ENCODE results near the gene EWSR1.

Gene EWSR1

GRCh38 chr22:29320546-29320945 is 52.5 kb downstream of the EWSR1 start:
- DNase-seq (ENCODE audit: low read depth), result no peak

DNA sequence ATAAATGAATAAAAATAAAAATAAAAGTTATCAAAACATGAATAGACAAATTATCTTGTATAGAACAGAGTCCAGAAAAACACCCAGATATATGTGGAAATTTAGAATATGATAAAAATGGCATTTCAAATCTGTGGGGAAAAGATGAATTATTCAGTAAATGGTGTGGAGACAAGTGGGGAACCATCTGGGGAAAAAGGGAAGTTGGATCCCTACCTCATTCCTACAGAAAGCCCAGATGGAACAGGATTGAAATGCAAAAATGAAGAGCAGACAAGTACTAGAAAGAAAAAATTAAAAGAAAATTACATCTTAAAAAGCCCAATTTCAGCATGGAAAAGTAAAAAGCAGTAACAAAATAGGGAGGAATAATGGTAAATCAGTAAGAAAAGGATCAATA is 55.6 kb downstream of the EWSR1 start:
- DNase-seq (ENCODE audit: low read depth), result no peak

DNA sequence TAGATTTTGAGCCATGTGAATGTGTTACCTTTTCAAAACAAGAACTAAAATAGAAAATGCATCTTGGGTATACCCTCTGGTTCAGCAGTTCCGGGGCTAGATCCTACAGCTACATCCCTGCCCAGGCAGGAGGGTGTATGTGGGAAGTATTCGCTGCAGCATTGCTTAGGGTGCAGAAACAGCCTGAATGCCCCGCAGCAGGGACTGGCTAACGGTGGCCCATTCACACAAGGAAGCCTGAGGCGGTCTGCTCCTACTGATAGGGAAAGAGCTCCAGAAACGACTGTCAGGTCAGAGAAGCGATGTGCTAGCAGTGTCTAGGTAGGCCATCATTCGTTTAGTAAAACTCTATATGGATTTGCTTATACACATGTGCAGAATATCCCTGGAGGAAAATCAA is 57.3 kb downstream of the EWSR1 start:
- no peak for DNase-seq (ENCODE audit: low read depth)

GRCh38 chr22:29325785-29326315 is 57.8 kb downstream of the EWSR1 start:
- no peak for DNase-seq (ENCODE audit: low read depth)

DNA sequence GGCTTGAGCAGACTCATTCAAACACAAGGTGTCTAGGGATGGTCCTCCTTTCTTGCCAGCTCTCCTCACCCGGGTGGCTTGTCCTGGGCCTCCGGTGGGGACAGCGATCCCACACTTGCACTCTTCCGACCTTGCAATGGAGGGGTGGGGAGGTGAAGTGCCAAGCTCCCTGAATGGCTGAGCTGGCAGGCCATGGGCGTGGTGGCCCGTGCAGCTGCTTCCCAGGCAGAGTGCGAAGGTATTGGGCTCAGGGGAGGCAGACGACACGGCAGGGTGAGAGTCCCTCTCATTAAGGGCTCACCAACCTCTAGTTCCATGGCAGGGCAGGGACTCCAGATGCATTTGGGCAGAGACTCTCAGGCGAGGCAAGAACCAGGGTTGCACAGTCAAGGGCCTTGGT is 58.4 kb downstream of the EWSR1 start:
- DNase-seq (ENCODE audit: low read depth), result no peak

GRCh38 chr22:29327089-29327764 is 59.2 kb downstream of the EWSR1 start:
- DNase-seq (ENCODE audit: low read depth), result no peak

DNA sequence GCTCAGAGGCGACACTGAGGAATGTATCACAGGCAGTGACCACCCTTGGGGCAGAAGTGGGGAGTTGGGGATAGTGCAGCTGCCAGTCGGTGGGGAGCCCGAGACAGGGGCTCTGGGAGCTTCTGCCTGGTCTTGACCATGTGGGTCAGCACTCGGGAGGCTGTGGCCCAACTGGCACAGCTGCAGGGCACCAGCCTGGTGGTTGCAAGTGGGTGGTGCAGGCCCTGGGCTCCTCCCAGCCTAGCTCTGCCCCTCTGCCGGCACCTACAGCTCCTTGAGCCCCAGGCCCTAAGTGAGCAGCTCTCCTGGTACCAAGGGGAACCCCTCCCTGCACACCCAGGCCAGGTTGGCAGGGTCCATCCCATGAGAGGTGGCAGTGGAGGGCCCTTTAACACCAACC is 60.0 kb downstream of the EWSR1 start:
- no peak for DNase-seq (ENCODE audit: low read depth)

DNA sequence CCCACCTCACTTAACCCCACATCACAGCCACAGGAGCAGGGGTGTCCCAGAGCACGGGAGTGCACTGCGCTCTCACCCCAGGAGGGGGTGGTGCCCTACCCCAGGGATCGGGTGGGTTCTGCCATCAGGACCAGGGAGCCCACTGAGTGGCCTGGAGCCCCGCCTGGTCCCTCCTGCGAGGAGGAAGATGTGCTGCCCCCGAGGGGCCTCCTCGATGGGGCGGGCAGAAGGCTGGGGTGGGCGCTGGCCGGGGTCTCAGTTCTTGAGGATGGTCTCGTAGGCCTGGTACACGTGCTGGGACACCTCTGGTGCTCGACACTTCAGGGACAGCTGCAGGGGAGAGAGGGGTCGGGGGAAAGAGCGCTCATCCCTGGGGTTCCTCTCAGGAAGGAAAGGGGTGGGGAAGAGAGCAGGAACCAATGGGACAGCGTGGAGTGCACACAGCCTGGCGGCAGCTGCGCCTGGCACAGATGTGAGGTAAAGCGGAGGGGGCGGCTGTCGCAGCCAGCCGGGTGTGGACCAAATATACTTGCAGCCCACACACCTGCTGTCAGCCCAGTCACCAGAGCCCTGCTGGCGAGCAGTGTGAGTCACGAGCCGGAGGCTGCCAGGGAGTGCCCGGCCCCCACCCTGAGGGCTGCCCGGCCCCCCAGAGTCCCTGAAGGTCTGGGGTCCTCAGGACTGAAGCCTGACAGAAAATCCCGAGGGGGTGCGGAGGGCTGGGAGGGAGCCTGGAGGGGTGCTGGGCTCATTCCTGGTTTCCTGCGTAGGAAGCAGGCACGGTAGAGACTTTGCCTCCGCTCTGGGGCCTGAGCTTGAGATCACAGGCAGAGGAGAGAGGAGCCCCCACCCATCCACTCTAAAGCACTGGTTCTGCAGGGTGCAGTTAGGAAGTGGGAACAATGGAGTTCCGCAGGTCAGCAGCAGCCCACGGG is 60.8 kb downstream of the EWSR1 start:
- no peak for DNase-seq (ENCODE audit: low read depth)

GRCh38 chr22:29329581-29329980 is 61.5 kb downstream of the EWSR1 start:
- no peak for DNase-seq (ENCODE audit: low read depth)

- DNase-seq (ENCODE audit: low read depth), result no peak
These were observed 62.2 kb downstream of the EWSR1 start for GRCh38 chr22:29330291-29330690.

DNA sequence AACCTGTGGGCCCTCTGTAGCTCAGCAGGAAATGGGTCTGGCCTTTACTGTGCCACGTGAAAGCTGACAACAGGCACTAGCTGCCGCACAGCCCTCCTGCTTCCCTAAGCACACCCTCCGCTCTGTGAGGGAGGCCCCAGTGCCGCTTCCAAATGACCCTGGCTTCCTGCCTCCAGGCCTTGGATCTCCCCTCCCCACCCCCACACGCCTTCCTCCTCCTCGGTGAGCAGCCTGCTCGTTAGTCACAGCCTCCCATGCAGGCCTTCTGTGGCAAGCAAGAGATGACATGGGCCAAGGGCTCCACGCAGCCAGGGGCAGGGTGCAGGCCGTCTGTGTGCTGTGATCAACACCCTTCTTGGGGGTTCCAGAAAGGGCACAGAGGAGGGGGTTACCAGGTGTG is 62.7 kb downstream of the EWSR1 start:
- no peak for DNase-seq (ENCODE audit: low read depth)

GRCh38 chr22:29331213-29331612 is 63.1 kb downstream of the EWSR1 start:
- no peak for DNase-seq (ENCODE audit: low read depth)

GRCh38 chr22:29331658-29332300 is 63.7 kb downstream of the EWSR1 start:
- DNase-seq (ENCODE audit: low read depth), result no peak

DNA sequence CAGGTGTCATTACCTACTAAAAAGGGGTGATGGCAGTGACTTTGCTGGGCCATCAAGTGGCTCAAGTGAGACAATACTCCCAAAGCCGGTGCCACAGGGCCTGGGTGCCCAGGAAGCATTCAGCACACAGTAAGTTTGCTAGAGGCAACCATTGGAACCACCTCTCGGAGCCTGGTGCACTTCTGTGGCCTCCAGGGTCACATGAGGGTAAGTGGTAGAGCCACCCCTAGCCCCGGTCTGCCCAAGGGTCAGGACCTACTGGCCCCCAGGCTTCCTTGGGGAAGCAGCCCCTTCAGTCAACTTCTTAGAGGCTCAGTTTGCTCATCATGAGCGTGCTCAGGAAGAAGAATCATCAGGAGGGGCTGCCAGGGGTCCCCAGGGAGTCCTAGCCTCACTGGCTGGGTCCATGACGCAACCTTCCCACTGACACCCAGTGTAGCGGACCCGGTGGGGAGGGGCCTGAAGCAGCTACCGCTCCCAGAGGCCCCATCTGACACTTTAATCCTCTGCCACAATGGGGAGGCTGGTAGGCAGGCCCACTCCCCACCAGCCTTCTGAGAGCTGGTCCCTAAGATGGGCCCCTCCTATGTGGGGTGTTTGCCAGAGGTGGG is 64.9 kb downstream of the EWSR1 start:
- no peak for DNase-seq (ENCODE audit: low read depth)

DNA sequence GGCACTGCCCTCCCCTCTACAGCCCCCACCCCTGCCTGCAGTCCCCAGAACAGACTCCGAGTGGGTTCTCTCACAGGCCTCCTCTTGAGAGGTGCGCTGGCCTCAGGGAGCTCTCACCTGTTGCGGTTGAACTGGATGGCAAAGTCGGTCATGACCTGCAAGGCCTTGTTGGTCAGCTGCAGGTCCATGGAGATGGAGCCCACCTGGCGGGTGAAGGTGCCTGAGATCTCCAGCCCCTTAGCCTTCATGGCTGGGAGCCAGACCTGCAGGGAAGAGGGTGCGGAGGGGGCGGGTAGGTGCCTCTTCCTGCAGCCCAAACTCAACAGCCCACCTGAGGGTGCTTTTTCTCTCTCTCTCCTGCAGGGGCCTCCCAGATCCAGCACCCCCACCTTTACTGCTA is 66.1 kb downstream of the EWSR1 start:
- no peak for DNase-seq (ENCODE audit: low read depth)

GRCh38 chr22:29334696-29335344 is 66.8 kb downstream of the EWSR1 start:
- no peak for DNase-seq (ENCODE audit: low read depth)

DNA sequence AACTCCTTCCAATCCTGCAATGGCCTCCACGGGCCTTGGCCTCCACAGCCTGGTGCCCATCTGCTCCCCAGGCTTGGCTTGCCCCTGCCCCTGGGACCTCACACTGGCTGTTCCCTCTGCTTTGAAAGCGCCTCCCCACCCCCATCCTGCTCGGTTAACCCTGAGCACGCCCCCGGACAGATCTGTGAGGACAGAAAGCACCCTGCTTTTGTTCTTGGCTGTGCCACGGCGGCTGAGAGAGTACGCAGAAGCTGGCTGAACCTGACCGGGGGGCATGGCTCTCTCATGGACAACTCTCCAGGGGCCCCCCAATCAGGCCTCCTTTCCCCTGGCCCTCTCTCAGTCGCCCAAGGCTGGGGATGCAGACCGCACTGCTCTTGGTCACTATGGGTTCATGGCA is 67.6 kb downstream of the EWSR1 start:
- no peak for DNase-seq (ENCODE audit: low read depth)

- DNase-seq (ENCODE audit: low read depth), result no peak
These were observed 68.9 kb downstream of the EWSR1 start for GRCh38 chr22:29336751-29337490.

- no peak for DNase-seq (ENCODE audit: low read depth)
These were observed 69.7 kb downstream of the EWSR1 start for GRCh38 chr22:29337631-29338284.

DNA sequence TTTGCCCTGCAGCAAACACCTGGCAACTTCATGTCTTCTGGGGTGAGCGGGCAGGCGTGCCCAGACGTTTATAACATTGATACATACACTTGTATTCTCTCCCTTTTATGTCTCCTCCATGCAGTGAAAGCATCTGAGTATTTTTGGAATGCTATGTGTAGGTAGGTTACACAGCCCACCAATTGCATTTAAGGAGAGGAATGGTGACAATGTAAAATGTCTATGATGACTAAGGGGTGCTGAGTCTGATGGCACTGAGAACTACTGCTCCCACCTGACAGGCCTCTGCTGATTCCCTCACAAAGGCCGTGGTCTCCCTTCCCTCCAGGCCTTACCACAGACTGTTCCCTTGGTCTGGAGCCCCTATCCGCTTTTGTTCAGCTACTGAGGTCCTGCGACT is 70.3 kb downstream of the EWSR1 start:
- DNase-seq (ENCODE audit: low read depth), result no peak
